ENCODE results near the gene USP49. TPM values are rescaled to one million over a fixed set of nuclear protein-coding genes. Genes with fewer than 3 reads are reported as not detected.

Gene USP49
- total and polyA plus RNA-seq, 2 of the 13 experiments (the other 11 are each of a cell fraction or from before 2014, with no cell fraction given), result 2.9 to 4.3 TPM

GRCh38 chr6:41747256-41748101 lies 147.7 kb downstream of the USP49 start, which contains the start of gene PGC (continued):
- TF ChIP-seq KAT2B (IDR thresholded peaks at IDR 0.05; ENCODE audit: borderline replicate concordance, low read depth, low read length), result no peak
- peak; percentile 84; the same call in 1 of the 2 replicates for TF ChIP-seq ZFP1 (CRISPR knock-in tag; IDR thresholded peaks at IDR 0.05)
- TF ChIP-seq ZNF510 (CRISPR knock-in tag; IDR thresholded peaks at IDR 0.05; ENCODE audit: low read depth), result no peak
- TF ChIP-seq SMAD3 (CRISPR knock-in tag; IDR thresholded peaks at IDR 0.05), result peak; percentile 92; the same call in 1 of the 2 replicates
- TF ChIP-seq ZSCAN22 (CRISPR knock-in tag; IDR thresholded peaks at IDR 0.05), result no peak
- peak; percentile 90 for TF ChIP-seq TCF7L2 (IDR thresholded peaks at IDR 0.05; ENCODE audit: low read depth, low read length)
- peak; percentile 96 for TF ChIP-seq HNRNPL (IDR thresholded peaks at IDR 0.05; ENCODE audit: low read depth, low read length)
- TF ChIP-seq ZNF607 (CRISPR knock-in tag; IDR thresholded peaks at IDR 0.05; ENCODE audit: borderline replicate concordance), result no peak
- TF ChIP-seq CAMTA2 (CRISPR knock-in tag; IDR thresholded peaks at IDR 0.05; ENCODE audit: borderline replicate concordance), result no peak
- TF ChIP-seq SIN3A (IDR thresholded peaks at IDR 0.05; ENCODE audit: borderline replicate concordance, low read depth, low read length), result no peak
- TF ChIP-seq ATF1 (CRISPR knock-in tag; IDR thresholded peaks at IDR 0.05), result peak; percentile 77; the same call in 1 of the 2 replicates
- TF ChIP-seq HDAC2 (CRISPR knock-in tag; IDR thresholded peaks at IDR 0.05), result peak; percentile 91; the same call in 1 of the 2 replicates
- TF ChIP-seq ZBTB7A (CRISPR knock-in tag; IDR thresholded peaks at IDR 0.05), result no peak
- peak; percentile 55 for TF ChIP-seq ZC3H13 (CRISPR knock-in tag; IDR thresholded peaks at IDR 0.05)
- TF ChIP-seq DMTF1 (CRISPR knock-in tag; IDR thresholded peaks at IDR 0.05), result no peak
- TF ChIP-seq GTF2F1 (IDR thresholded peaks at IDR 0.05; ENCODE audit: low read length), result no peak
- peak; percentile 13 to 65; a peak in 3 of 4 replicates for TF ChIP-seq NR2F1 (CRISPR knock-in tag; IDR thresholded peaks at IDR 0.05)
- TF ChIP-seq FIP1L1 (IDR thresholded peaks at IDR 0.05; ENCODE audit: borderline replicate concordance, insufficient read depth, low read depth, low read length), result no peak
- TF ChIP-seq SALL1 (CRISPR knock-in tag; IDR thresholded peaks at IDR 0.05), result peak; percentile 67
- TF ChIP-seq SATB2 (CRISPR knock-in tag; IDR thresholded peaks at IDR 0.05), result no peak
- peak; percentile 56; the same call in 1 of the 2 replicates for TF ChIP-seq ZBTB10 (CRISPR knock-in tag; IDR thresholded peaks at IDR 0.05; ENCODE audit: borderline replicate concordance)
- TF ChIP-seq TBX3 (IDR thresholded peaks at IDR 0.05; ENCODE audit: borderline replicate concordance), result 0 out of 2 replicates have a peak, but pooled peaks have one; percentile 33
- TF ChIP-seq IRF2 (CRISPR knock-in tag; IDR thresholded peaks at IDR 0.05), result peak; percentile 72; the same call in 1 of the 2 replicates
- peak; percentile 55; the same call in 1 of the 2 replicates for TF ChIP-seq LCORL (IDR thresholded peaks at IDR 0.05)
- peak; percentile 98 for TF ChIP-seq LCORL (CRISPR knock-in tag; IDR thresholded peaks at IDR 0.05)
